22Rv1 (cell line): ENCODE results near the gene DDX19B.

ENCODE experiments used
- CTCF ChIP-seq: fragments of 450-650 bp; IDR thresholded peaks from 2 replicates; pipeline ENCODE4 v1.5.1; 2017; ENCODE audit warnings: mild to moderate bottlenecking
- ZFX ChIP-seq: fragments of 450-650 bp; IDR thresholded peaks from 2 replicates; pipeline ENCODE4 v1.6.1; 2017; ENCODE audit warnings: antibody characterized with exemption, borderline replicate concordance

- TF ChIP-seq CTCF, result no peak
- no peak for TF ChIP-seq ZFX
These were observed 3.4 kb upstream of the DDX19B start for GRCh38 chr16:70295634-70296033.
